Activated CD8-positive, alpha-beta memory T cell treated with anti-CD3 and anti-CD28 coated beads for 24 hours (primary cell): Measurements from ENCODE around the gene ABHD17C.
"Not testable (repeated sequence)": the region's sequence is repeated elsewhere in the genome, so short reads cannot be mapped to it uniquely, and the experiment has no call there.

ENCODE experiments used
- DNase-seq: peaks from one replicate; pipeline ENCODE4 v3.0.0-alpha.2; 2020

ABHD17C gene

DNA sequence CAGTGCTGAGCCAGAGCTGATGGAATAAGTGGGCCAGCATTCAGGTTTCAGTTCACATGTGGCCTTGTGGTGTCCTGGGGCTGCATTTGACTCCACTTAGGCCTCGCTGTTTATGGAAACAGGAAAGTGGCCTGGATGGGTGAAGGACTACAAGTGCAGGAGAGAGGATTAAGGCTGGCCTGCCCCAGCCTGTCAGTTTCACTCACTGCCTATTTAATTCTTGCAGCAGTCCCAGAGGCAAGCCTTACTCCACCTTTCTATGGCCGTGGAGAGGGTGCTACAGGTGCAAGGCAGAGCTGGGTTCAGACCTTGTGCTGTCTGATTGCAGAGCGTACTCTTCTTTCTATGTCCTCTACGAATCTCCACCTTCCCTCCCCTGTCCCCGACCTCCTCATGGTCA, 37.7 kb downstream of the ABHD17C start:
- no peak for DNase-seq

DNA sequence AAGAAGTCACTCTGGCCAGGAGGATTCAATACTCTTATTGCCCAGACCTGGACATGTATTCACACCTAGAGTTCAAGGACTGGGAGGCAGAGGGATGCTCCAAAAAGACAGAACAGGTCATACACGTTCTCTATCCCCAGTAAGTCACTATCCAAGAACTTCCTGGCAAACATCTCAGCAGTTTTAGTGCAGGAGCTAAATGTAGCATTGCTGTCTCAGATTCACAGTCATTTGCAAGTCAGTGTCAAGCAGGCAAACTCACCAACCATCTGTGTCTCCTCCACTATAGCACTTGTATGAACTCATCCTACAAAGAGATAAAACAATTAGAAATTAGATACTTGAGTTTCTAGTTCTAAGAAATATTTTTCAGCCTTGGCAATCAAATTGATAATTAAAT, 38.4 kb downstream of the ABHD17C start:
- DNase-seq, result no peak

DNA sequence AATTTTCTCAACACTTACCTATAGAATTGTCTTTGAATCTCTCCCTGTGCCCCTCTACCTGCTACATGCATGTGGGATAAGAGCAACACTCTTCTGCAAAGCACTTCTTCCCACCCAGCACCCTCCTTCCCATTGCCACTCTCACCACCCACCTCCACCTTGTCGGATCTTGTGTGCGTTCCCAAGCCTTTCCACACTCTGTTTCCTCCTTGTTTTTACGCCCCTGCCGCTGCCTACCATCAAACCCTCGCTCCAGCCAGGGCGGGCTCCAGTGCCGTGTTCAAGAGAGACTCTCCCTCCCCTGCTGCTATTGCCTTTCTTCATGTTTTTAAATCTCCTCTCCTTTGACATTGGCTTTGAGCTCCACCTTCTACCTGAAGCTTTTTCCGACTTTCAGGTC, 40.2 kb downstream of the ABHD17C start:
- DNase-seq, result no peak

- DNase-seq, result no peak
These were observed 41.5 kb downstream of the ABHD17C start for GRCh38 chr15:80736560-80736959.

GRCh38 chr15:80739919-80740318, 44.8 kb downstream of the ABHD17C start:
- no peak for DNase-seq

- DNase-seq, result no peak
These were observed 47.0 kb downstream of the ABHD17C start for GRCh38 chr15:80742081-80742480.

DNA sequence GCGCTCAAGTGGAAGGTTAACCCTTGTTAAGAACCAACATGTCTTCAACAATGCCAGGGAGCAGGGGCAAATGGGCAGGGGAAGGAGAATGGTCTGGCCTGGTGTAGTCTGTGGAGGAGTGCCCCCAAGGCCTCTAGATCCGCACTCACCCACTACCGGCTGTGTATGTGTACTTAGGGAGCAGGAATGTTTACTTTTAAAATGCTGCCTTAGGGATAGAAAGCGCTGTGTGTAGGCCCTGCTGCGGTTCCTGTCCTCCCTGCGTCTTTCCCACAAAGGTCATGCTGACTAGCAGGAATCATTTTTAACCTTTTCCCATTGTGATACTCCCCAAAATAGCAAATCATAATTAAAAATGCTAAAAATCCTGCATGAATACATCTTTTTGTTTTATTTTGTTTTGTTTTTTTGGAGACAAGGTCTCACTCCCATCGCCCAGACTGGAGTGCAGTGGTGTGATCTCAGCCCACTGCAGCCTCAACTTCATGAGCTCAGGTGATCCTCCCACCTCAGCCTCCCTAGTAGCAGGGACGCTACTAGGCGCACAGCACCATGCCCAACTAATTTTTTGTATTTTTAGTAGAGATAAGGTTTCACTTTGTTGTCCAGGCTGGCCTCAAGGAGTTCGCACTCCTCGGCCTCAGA, 48.2 kb downstream of the ABHD17C start:
- no peak for DNase-seq

DNA sequence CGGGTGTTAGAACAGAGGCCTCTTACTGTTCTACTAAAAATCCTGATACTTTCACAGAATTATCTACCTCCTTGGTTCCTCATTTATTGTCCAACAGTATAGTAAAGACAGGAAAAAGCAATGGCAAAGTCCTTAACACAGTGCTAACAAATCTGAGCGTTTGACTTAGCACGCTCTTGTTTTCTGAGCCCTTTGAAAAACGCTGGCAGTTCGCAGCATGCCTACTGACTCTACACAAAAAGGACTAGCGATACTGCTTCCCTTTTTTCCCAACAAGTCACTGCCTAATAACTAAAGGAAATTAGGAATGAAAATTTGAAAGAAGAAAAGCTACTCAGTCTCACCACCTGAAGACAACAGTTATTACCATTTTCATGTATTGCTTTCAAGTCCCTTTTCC, 49.3 kb downstream of the ABHD17C start:
- no peak for DNase-seq

DNA sequence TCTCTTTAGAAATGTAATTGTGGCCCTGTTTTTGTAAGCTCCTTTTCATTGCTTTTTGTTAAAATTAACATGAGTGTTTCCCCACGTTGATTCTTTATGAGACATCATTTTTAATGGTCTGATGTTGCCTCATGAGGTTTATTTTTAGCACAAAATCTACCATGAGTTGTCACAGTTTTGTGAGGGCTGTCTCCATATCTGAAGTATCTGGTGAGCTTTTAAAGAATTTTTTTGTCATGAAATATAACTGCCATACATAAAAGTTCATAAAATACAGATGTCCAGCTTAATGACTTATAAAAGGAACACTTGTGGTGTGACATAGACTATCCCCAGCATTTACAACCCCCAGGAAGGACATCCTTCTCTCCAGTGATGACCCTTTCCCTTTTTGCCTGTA, 49.7 kb downstream of the ABHD17C start:
- DNase-seq, result no peak

DNA sequence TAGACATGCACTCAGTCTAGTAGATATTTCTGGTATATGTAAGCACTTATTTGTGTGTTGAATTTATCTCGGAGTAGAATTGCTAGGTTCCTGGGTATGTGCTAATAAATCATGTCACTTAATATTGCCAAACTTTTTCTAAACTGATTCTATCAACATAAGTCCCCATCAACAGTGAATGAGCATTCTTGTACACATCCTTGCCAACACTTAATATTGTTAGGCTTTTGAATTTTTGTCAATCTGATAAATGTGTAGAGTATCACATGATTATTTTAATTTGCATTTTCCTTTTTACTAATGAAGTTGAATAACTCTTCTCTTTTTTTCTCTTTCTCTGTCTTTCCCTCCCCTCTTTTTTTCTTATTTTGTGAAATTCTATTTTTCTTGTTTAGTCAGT, 50.8 kb downstream of the ABHD17C start:
- DNase-seq, result no peak

DNA sequence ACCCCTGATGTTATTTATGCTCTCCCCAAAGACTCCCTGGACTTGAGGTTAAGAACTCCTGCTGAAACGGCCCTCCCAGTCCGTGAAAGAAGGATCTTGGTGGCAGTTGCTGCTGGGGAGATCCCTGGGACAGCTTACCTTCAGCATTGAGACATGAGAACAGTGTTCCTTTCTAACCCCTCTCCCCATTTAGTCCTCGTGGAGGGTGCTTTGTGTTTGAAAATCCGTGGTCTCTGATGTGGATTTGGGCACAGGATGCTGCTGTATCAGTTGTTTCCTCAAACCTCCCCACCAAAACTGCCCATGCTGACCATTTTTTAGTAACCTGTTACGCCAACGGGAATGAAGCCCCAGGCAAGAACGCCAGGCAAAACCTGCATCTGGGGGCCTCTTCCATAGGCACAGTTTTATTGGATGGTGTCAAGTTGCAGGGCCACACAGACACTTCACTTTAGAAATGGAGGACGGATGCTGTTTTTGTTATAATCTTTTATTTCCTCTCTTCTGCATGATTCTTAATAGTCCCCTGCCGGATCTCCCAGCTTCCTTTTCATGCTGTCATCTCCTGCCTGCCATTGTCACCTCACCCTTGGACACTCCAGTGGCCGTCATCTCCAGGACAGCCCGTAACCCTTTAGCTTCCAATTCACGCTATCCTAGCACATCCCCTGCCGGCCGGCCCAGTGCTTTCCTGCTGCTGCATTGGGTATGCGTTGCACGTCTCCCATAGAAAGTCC, 52.4 kb downstream of the ABHD17C start:
- no peak for DNase-seq

DNA sequence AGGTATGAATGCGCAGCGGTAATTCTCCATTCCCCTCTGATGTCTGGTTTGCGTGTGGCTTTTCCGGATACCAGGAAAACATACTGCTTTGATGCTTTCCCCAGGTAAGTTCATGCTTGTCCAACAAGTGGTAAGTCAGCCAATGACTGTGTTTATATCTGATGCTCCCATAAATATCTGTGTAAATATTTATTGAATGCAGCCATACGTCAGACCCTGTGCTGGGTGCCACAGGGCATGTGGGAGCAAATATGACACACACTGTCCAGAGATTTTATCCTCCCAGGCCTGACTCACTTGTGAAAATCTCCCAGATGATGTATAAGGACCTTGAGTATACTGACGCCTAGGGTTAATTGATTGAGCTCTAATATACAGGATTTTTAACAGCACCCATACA, 54.5 kb downstream of the ABHD17C start:
- no peak for DNase-seq

DNA sequence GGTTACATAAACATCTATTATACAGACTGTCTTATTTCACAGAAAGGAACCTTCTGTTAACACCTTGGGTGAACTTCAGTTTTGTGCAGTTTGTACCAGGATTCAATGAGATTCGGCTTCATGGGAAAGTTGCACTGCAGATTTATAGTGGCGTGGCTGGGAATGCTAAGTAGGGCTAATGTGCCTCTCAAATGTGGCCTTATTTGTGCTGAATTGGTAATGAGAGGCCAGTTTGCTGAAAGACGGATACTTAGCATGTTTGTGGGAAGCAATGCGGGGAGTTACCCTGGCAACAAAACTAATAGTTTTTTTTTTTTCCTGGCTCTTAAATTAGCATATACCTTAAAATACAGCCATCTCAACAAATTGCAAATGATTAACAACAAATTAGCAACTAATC, 55.5 kb downstream of the ABHD17C start:
- no peak for DNase-seq

DNA sequence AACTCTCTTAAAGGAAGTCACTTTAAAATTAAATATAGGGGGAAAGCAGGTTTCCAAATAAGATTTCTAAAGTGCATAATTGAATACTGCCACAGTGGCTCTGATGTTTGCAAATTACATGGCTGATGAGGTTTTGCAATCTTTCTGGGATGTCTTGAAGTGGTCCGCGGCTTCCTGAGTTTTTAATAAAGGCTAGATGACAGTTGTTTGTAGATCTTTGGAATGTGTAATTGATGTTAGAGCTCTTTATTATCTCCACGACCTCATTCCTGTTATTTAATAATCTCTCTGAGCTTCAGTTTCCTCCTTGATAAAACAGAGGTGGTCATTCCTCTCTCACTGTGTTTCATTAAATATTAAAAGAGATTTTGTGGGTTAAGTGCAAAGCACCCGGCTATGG, 57.1 kb downstream of the ABHD17C start:
- DNase-seq, result no peak

DNA sequence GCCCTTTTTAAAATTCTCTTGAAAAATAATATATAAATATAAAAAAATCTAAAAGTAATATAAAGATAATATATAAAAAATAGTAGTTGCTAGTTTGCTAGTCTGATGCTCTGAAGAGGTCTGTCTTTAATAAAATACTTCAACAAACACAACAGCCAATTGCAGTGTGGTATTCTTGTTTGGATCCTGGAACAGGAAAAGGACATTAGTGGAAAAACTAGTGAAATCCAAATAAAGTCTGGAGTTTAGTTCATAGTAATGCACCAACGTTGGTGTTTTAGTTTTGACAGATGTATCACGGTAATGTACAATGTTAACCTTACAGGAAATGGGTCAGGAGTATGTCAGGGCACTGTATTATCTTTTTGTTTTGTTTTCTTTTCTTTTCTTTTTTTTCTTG, 58.1 kb downstream of the ABHD17C start:
- DNase-seq, result no peak

- DNase-seq, result no peak
These were observed 58.9 kb downstream of the ABHD17C start for GRCh38 chr15:80754014-80754413.

GRCh38 chr15:80755885-80756284, 60.8 kb downstream of the ABHD17C start:
- no peak for DNase-seq

- DNase-seq, result no peak
These were observed 63.1 kb downstream of the ABHD17C start for GRCh38 chr15:80758130-80758745.

GRCh38 chr15:80760960-80761359, 65.8 kb downstream of the ABHD17C start:
- no peak for DNase-seq

GRCh38 chr15:80761754-80762153, 66.6 kb downstream of the ABHD17C start:
- DNase-seq, result no peak

DNA sequence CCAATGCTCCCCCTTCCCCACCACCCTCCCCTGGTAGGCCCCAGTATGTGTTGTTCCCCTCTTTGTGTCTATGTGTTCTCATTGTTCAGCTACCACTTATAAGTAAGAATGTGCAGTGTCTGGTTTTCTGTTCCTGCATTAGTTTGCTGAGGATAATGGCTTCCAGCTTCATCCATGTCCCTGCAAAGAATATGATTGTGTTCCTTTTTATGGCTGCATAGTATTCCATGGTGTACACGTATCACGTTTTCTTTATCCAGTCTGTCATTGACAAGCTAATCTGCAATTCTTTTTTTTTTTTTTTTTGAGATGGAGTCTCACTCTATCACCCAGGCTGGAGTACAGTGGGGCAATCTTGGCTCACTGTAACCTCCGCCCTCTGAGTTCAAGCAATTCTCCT, 68.1 kb downstream of the ABHD17C start:
- not testable (repeated sequence) for DNase-seq

DNA sequence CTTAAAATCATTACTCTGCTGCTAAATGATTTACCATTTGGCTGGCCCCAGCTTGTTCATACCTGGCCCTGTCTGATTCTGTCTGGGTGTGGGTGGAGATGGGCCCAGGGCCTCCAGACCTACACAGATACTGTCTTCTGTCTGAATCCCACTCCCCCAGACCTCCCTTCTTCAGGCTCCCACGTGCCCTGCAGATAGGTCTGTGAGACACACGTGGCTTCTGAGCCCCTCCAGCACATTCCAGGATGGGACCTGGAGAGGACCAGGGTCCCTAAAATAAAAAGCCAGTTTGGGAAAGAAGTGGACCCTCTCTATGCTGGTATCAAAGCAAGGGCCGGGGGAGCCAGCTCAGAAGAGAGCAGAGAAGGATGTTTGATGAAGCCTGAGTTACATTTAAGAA, 69.4 kb downstream of the ABHD17C start:
- no peak for DNase-seq

- no peak for DNase-seq
These were observed 71.2 kb downstream of the ABHD17C start for GRCh38 chr15:80766275-80766674.

- DNase-seq, result no peak
These were observed 73.0 kb downstream of the ABHD17C start for GRCh38 chr15:80768158-80768557.
